ENCODE results near the gene VWA7.

Gene VWA7

DNA sequence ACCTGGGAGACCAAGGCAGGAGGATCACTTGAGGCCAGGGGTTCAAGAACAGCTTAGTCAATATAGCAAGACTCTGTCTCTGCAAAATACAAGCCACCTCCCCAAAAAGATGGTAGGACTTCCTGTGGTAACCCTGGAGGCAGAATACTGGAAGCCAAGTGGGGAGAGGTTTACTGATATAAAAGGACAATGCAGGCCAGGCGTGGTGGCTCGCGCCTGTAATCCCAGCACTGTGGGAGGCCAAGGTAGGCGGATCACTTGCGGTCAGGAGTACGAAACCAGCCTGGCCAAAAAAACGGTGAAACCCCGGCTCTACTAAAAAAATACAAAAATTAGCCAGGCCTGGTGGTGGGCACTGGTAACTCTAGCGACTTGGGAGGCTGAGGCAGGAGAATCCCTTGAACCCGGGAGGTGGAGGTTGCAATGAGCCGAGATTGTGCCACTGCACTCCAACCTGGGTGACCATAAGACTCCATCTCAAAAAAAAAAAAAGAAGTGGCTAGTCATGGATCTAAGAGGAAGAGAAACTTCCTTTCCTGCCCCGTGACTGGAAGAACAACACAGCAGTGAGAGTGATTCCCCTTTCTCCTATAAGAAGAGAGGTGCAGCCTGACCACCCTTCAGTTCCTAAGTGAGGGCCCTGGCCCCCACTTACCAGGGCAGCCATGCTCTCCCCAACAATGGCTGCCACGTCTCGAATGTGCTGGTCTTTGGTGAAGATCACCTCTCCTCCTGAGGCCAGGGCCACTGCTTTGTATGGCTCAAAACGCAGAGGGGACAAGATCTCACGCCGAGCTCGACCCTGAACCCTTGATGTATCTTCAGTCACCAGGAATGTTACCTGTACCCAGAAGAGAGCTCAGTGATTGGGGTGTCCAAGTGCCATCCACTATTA is 8.5 kb downstream of the VWA7 start:
- ChIA-PET CTCF (interaction anchor here (1.1 to 4.0 kb wide), 24 partner anchors 9 to 217 kb away, joined by 3 to 73 read pairs (median 8); partner anchors contain the start of genes CLIC1, DDAH2, LSM2 and LY6G6F), POLR2A (interaction anchor here (0.9 to 1.6 kb wide), 2 partner anchors 27 to 29 kb away, joined by 3 read pairs; partner anchors contain the start of genes MSH5 and VARS1)
- TF ChIP-seq, protein P1, sequence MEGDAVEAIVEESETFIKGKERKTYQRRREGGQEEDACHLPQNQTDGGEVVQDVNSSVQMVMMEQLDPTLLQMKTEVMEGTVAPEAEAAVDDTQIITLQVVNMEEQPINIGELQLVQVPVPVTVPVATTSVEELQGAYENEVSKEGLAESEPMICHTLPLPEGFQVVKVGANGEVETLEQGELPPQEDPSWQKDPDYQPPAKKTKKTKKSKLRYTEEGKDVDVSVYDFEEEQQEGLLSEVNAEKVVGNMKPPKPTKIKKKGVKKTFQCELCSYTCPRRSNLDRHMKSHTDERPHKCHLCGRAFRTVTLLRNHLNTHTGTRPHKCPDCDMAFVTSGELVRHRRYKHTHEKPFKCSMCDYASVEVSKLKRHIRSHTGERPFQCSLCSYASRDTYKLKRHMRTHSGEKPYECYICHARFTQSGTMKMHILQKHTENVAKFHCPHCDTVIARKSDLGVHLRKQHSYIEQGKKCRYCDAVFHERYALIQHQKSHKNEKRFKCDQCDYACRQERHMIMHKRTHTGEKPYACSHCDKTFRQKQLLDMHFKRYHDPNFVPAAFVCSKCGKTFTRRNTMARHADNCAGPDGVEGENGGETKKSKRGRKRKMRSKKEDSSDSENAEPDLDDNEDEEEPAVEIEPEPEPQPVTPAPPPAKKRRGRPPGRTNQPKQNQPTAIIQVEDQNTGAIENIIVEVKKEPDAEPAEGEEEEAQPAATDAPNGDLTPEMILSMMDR (IDR thresholded peaks at IDR 0.05; ENCODE audit: control extremely low read depth, extremely low read depth, low read depth, missing control alignments) = no peak
- no peak for DNase-seq (ENCODE audit: extremely low spot score)

DNA sequence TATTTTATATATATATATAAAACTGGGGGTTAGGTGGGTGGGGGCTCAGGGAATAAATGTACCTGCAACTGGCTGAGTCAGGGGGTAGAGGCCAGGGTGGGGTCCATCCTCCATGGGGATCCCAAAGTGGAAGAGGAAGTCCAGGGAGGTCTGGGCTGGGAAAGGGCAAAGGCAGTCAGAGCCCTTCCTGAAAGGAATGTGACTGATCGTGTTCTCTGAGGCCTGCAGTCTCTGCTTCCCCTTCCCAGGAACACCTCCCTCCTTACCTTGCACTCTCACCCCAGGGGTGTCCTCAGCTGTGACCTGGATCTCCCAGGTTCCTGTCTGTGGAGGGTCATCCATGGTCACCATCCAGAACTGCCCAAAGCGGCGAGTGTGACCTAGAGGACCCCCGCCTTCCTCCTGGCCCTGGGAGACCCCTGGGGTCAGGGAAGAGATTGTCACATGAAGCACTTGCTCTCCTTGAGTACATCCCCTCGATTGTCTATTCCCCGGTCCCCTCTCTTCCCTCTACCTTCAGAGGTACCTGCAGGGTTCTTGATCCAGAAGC is 10.0 kb downstream of the VWA7 start:
- DNase-seq (ENCODE audit: extremely low spot score) = no peak
- TF ChIP-seq, protein P1 (IDR thresholded peaks at IDR 0.05; ENCODE audit: control extremely low read depth, extremely low read depth, low read depth, missing control alignments) = no peak
- ChIA-PET POLR2A (no interaction called here), CTCF (no interaction called here)

DNA sequence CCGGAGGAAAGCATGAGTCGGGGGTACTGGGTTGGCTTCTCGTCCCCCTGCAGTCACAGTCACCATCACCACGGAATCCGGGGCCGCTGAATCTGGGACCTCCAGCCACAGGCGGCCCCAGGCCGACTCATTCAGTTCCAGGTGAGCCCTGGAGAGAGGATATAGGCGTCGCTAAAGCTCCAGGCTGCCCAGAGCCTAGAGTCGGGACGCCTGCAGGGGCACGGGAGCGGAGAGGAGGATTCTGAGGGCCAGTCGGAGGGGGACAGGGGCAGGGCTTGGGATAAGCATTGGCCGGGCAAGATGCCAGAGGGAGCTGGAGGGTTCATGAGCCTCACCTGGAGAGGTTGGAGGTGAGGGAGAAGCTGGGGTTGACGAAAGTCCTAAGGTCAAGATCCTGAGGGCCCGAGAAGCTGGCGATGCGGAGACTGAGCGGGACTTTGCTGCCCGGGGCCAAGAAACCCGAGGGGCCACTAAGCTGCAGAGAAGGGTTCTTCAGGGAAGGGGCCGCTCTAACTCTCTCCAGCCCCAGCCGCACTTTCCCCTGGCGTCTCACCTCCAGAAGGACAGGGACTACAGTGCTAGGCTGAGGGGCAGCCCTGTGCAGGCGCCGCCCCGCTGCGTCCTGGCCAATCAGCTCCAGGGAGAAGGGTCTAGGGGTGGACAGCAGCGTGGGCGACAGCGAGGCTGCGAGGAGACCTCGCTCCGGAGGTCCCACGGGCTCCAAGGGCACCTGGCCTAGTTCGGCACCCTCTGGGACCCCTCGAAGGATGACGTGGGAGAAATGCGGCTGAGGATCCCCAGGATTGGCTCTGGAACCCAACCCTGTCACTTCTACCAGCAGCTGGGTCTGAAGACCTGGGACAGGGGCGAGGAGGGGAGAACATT is 11.0 kb downstream of the VWA7 start:
- POLR2A ChIA-PET = no interaction called here
- no peak for DNase-seq (ENCODE audit: extremely low spot score)
- CTCF ChIA-PET = no interaction called here
- TF ChIP-seq, protein P1 (IDR thresholded peaks at IDR 0.05; ENCODE audit: control extremely low read depth, extremely low read depth, low read depth, missing control alignments) = no peak

DNA sequence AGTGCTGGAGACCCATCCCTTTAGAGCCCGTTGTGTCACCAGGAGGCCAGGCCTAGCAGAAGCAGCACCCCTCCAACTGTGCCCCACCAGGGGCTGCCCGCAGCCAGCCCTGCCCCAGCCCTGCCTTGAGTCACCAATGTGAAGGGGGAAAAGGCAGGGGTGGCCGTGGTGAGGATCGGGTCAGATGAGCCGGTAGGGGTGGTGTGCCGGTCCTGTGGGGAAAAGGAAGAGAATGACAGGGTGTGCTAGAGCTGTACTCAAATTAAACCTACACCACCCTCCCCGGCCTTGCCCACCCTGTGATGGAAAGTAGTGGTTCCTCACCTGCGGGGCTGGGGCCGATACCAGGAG is 11.6 kb downstream of the VWA7 start:
- TF ChIP-seq, protein P1 (IDR thresholded peaks at IDR 0.05; ENCODE audit: control extremely low read depth, extremely low read depth, low read depth, missing control alignments) = no peak
- ChIA-PET POLR2A (no interaction called here), CTCF (no interaction called here)

DNA sequence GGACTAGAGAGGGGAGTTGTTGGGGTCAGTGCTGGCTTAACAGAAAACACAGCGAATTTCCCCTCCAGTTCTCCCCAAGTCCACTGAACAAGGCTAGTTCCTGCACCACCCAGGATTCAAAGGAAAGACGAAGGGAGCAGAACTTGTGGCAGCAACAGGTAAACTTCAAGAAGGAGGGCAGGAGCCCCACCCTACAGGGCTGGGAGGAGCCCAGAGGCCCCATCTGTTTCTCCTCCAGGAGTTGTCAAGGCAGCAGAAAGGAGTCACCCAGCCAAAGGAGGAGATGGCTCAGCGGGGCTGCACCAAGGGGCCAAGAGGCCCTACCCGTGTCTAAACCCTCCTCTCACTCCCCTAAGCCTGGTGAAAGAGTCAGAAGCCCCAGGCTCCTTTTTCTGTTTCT is 12.9 kb downstream of the VWA7 start:
- TF ChIP-seq, protein P1 (IDR thresholded peaks at IDR 0.05; ENCODE audit: control extremely low read depth, extremely low read depth, low read depth, missing control alignments) = no peak
- ChIA-PET CTCF (no interaction called here), POLR2A (no interaction called here)
- no peak for DNase-seq (ENCODE audit: extremely low spot score)

More for the DNA sequence above, 11.6 kb downstream of the VWA7 start:
- DNase-seq (ENCODE audit: extremely low spot score) = no peak

DNA sequence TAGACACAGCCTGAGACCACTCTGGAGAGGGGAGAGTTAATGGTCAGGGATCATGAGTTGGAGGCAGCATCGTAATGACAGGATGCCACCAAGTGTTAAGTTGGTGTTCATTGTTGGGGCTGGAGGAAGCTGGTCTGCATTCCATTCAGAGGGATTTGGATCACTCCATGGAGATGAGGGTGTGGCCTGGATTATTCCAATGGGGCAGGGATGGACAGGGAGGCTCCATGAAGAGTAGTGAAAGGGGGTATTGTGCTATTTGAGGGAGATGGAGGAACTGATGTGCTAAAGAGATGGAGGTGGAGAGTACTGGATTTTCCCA is 13.5 kb downstream of the VWA7 start:
- POLR2A ChIA-PET = no interaction called here
- CTCF ChIA-PET = no interaction called here
- no peak for DNase-seq (ENCODE audit: extremely low spot score)
- TF ChIP-seq, protein P1 (IDR thresholded peaks at IDR 0.05; ENCODE audit: control extremely low read depth, extremely low read depth, low read depth, missing control alignments) = no peak

Measured in GM10248 (cell line).